Measurements from ENCODE around the gene AK5.

AK5 gene

GRCh38 chr1:77584884-77585283, 303.1 kb downstream of the AK5 start:
- Mint-ChIP-seq H3K27ac (no peak overlapping the region), H3K9me3 (ENCODE audit: low read depth) (no peaks in the 10 kb centered on the region), H3K36me3 (peaks cover 16% of the 10 kb centered on the region), H3K4me1 (ENCODE audit: low read depth) (peaks cover 6% of the 10 kb centered on the region), H3K27me3 (no peaks in the 10 kb centered on the region), H3K4me3 (no peak overlapping the region)

- peaks cover 6% of the 10 kb centered on the region for H3K4me1 Mint-ChIP-seq (ENCODE audit: low read depth)
- H3K36me3 Mint-ChIP-seq: peaks cover 12% of the 10 kb centered on the region
- no peaks in the 10 kb centered on the region for H3K9me3 Mint-ChIP-seq (ENCODE audit: low read depth)
- H3K4me3 Mint-ChIP-seq: no peak overlapping the region
- H3K27me3 Mint-ChIP-seq: no peaks in the 10 kb centered on the region
- H3K27ac Mint-ChIP-seq: peak overlapping the region; percentile 13
Observed at GRCh38 chr1:77585610-77586314, 303.9 kb downstream of the AK5 start.

GRCh38 chr1:77589231-77589630, 307.4 kb downstream of the AK5 start:
- Mint-ChIP-seq H3K27me3 (no peaks in the 10 kb centered on the region), H3K9me3 (ENCODE audit: low read depth) (no peaks in the 10 kb centered on the region), H3K27ac (no peak overlapping the region), H3K4me3 (no peak overlapping the region), H3K36me3 (peaks cover 12% of the 10 kb centered on the region), H3K4me1 (ENCODE audit: low read depth) (peaks cover 16% of the 10 kb centered on the region)

- peaks cover 12% of the 10 kb centered on the region for H3K36me3 Mint-ChIP-seq
- no peaks in the 10 kb centered on the region for H3K9me3 Mint-ChIP-seq (ENCODE audit: low read depth)
- H3K27ac Mint-ChIP-seq: no peak overlapping the region
- no peak overlapping the region for H3K4me3 Mint-ChIP-seq
- H3K27me3 Mint-ChIP-seq: no peaks in the 10 kb centered on the region
- peaks cover 23% of the 10 kb centered on the region for H3K4me1 Mint-ChIP-seq (ENCODE audit: low read depth)
Observed at GRCh38 chr1:77590651-77591050, 308.8 kb downstream of the AK5 start.

DNA sequence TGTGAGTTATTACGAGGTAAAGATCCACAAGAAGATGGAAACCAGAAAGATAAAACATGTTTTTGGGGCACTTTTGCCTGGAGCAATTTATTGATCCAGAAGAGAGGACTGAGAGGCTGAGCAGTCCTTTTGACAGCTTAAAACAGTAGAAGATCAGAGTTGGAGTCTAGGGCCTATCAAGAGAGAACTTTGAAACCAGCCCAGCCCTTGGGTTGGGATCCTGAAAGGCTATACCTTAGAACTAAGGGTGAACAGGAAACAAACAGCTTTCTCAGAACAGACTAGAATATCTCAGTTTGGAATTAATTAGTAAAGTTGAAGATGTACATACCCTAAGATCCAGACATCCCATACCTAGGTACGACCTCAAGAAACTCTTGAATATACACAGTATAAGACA, 311.1 kb downstream of the AK5 start:
- no peaks in the 10 kb centered on the region for H3K27me3 Mint-ChIP-seq
- H3K36me3 Mint-ChIP-seq: peaks cover 22% of the 10 kb centered on the region
- no peak overlapping the region for H3K4me3 Mint-ChIP-seq
- no peaks in the 10 kb centered on the region for H3K9me3 Mint-ChIP-seq (ENCODE audit: low read depth)
- peaks cover 26% of the 10 kb centered on the region for H3K4me1 Mint-ChIP-seq (ENCODE audit: low read depth)
- peak overlapping the region; percentile 22 for H3K27ac Mint-ChIP-seq

DNA sequence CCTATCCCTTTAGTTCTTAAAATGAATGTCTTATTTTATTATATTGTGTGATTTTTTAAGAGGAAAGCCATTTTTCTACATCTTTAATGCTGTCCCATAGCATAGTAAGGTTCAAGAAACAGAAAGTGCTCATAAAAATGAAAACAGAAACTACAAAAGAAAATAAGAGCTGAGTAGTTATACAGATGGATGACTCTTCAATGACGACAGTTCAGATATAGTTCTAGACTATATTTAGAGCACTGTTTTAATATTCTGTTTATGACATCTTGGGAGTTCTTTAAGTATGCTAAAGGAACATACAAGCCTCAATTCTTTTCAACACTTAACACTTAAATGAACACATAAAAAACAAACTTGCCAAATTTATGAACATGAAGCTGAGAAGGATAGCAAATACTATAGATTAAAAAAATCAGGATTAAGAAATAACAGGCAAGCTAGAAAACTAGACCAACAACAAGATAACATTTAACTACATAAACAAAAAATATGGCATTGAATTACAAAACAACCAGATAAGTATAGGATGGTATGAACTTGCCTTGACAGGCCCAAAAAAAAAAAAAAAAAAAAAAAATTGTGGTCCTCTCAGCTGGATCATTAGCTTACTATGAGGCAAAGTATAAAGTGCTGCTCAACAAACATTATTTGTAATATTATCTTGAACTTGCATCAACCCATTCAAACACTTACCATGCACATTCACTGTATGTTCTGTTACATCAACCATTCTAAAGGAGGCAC, 312.7 kb downstream of the AK5 start:
- Mint-ChIP-seq H3K36me3 (peaks cover 19% of the 10 kb centered on the region), H3K27me3 (no peaks in the 10 kb centered on the region)

GRCh38 chr1:77597310-77597709, 315.5 kb downstream of the AK5 start:
- H3K9me3 Mint-ChIP-seq (ENCODE audit: low read depth): no peaks in the 10 kb centered on the region
- H3K4me3 Mint-ChIP-seq: no peak overlapping the region
- H3K27ac Mint-ChIP-seq: peak overlapping the region; percentile 11
- peaks cover 19% of the 10 kb centered on the region for H3K36me3 Mint-ChIP-seq
- H3K4me1 Mint-ChIP-seq (ENCODE audit: low read depth): peaks cover 23% of the 10 kb centered on the region
- no peaks in the 10 kb centered on the region for H3K27me3 Mint-ChIP-seq

More for the DNA sequence above, 312.7 kb downstream of the AK5 start:
- H3K27ac Mint-ChIP-seq: no peak overlapping the region
- H3K9me3 Mint-ChIP-seq (ENCODE audit: low read depth): no peaks in the 10 kb centered on the region
- H3K4me3 Mint-ChIP-seq: no peak overlapping the region
- peaks cover 26% of the 10 kb centered on the region for H3K4me1 Mint-ChIP-seq (ENCODE audit: low read depth)

DNA sequence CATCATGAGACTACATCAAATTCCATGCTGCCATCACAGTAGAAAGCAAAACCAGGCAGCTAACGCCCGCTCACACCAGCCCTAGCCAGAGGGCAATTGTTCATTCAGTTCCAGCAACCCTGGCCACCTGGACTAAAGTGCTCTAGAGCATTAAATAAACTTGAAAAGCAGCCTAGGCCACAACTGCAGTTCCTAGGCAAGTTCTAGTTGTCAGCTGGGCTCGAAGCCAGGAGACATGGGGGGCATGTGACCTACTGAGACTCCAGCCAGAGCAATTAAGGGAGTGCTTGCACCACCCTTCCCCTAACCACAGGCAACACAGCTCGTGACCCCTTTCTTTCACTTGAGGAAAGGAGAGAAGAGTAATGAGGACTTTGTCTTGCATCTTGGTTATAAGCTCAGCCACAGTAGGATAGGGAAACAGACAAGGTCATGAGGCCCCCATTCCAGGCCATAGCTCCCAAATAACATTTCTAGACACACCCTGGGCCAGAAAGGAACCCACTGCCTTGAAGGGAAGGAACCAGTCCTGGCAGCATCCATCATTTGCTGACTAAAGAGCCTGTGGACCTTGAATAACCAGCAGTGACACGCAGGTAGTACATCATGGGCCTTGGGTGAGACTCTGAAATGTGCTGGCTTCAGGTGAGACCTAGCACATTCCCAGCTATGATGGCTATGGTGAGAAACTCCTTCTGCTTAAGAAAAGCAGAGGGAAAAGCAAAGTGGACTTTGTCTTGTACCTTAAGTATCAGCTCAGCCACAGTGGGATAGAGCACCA, 323.6 kb downstream of the AK5 start:
- Mint-ChIP-seq H3K27me3 (no peaks in the 10 kb centered on the region), H3K4me3 (no peak overlapping the region), H3K36me3 (peaks cover 51% of the 10 kb centered on the region), H3K9me3 (ENCODE audit: low read depth) (peaks cover 20% of the 10 kb centered on the region), H3K4me1 (ENCODE audit: low read depth) (peaks cover 26% of the 10 kb centered on the region), H3K27ac (no peak overlapping the region)

DNA sequence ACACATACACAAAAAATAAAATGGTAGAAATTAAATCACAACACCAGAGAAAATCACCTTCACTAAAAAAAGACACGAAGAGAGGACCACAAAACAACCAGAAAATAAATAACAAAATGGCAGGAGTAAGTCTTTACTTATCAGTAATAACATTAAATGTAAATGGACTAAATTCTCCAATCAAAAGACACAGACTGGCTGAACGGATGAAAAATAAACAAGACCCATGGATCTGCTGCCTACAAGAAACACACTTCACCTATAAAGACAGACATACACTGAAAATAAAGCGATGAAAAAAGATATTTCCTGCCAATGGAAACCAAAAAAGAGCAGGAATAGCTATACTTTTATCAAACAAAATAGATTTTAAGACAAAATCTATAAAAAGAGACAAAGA, 327.1 kb downstream of the AK5 start:
- Mint-ChIP-seq H3K9me3 (ENCODE audit: low read depth) (peaks cover 20% of the 10 kb centered on the region), H3K4me1 (ENCODE audit: low read depth) (peaks cover 24% of the 10 kb centered on the region), H3K4me3 (no peak overlapping the region), H3K27ac (no peak overlapping the region), H3K36me3 (peaks cover 61% of the 10 kb centered on the region), H3K27me3 (no peaks in the 10 kb centered on the region)
